Keratinocyte (primary cell): ENCODE results near the gene MYO9A. TPM values are rescaled to one million over a fixed set of nuclear protein-coding genes. Genes with fewer than 3 reads are reported as not detected.
"Not testable (repeated sequence)": the region's sequence is repeated elsewhere in the genome, so short reads cannot be mapped to it uniquely, and the experiment has no call there.

Experiments used
- DNase-seq: peaks from one replicate; pipeline ENCODE4 v3.0.0-alpha.2; 2011; ENCODE audit warnings: low read depth, missing footprints, low spot score
- FAIRE-seq: peaks from 2 replicates; lab custom pipeline; 2011; peaks lifted over from hg19 to GRCh38; lab: Jason Lieb, UNC
- H2AFZ ChIP-seq: 2 replicates; pipeline ENCODE4 v1.6.0; 2012; ENCODE audit warnings: low read length, control low read depth, inconsistent platforms; ENCODE audit not compliant: control insufficient read depth
- H3K27ac ChIP-seq: 2 replicates; pipeline ENCODE4 v1.5.1; 2011; ENCODE audit warnings: low read length; ENCODE audit not compliant: control insufficient read depth, insufficient read depth
- H3K27me3 ChIP-seq: 3 replicates; pipeline ENCODE4 v1.6.0; 2011; ENCODE audit warnings: low read length; ENCODE audit not compliant: control insufficient read depth, insufficient read depth; ENCODE audit errors: extremely low read depth
- H3K36me3 ChIP-seq, 2 experiments: 2 replicates in 1 of 2; 3 replicates in 1 of 2; pipeline ENCODE4 v1.5.1; 2011; ENCODE audit warnings: low read length in 2 of 2, mild to moderate bottlenecking in 1 of 2; ENCODE audit not compliant: control insufficient read depth in 2 of 2, insufficient read depth in 2 of 2; ENCODE audit errors: extremely low read depth in 1 of 2
- H3K4me1 ChIP-seq: 3 replicates; pipeline ENCODE4 v1.5.1; 2011; ENCODE audit warnings: low read length; ENCODE audit not compliant: control insufficient read depth, insufficient read depth; ENCODE audit errors: extremely low read depth
- H3K4me2 ChIP-seq: 3 replicates; pipeline ENCODE4 v1.6.0; 2011; ENCODE audit warnings: low read depth, low read length; ENCODE audit not compliant: control insufficient read depth, insufficient read depth; ENCODE audit errors: extremely low read depth
- H3K4me3 ChIP-seq, 3 experiments: fragments of 200-600 bp in 1 of 3; sonication (generic) in 1 of 3; 2 replicates in 2 of 3; 3 replicates in 1 of 3; pipeline ENCODE4 v1.5.1; 2011 to 2016; ENCODE audit warnings: low read length in 3 of 3, mild to moderate bottlenecking in 3 of 3, control low read depth in 2 of 3, inconsistent platforms in 1 of 3, low read depth in 1 of 3, mixed read lengths in 1 of 3, mixed run types in 1 of 3, moderate library complexity in 1 of 3; ENCODE audit not compliant: control insufficient read depth in 2 of 3, insufficient read depth in 2 of 3; ENCODE audit errors: extremely low read depth in 1 of 3
- H3K79me2 ChIP-seq: 2 replicates; pipeline ENCODE4 v1.6.0; 2012; ENCODE audit warnings: low read length; ENCODE audit not compliant: control insufficient read depth, insufficient read depth
- H3K9ac ChIP-seq: 3 replicates; pipeline ENCODE4 v1.6.0; 2011; ENCODE audit warnings: low read length; ENCODE audit not compliant: control insufficient read depth, insufficient read depth; ENCODE audit errors: extremely low read depth
- H3K9me1 ChIP-seq: 3 replicates; pipeline ENCODE4 v1.6.0; 2011; ENCODE audit warnings: low read length; ENCODE audit not compliant: control insufficient read depth, insufficient read depth; ENCODE audit errors: extremely low read depth
- H3K9me3 ChIP-seq: 2 replicates; pipeline ENCODE4 v1.5.1; 2012; ENCODE audit warnings: low read depth, low read length; ENCODE audit not compliant: control insufficient read depth
- H4K20me1 ChIP-seq: 3 replicates; pipeline ENCODE4 v1.6.0; 2011; ENCODE audit warnings: low read length; ENCODE audit not compliant: control insufficient read depth, insufficient read depth; ENCODE audit errors: extremely low read depth
- CTCF ChIP-seq, 3 experiments: IDR thresholded peaks in 1 of 3; conservative IDR thresholded peaks in 1 of 3; optimal IDR thresholded peaks in 1 of 3; 2 replicates in 2 of 3; 3 replicates in 1 of 3; pipeline versions ENCODE3 to v1.5.1; 2011; ENCODE audit warnings: low read length in 3 of 3, mild to moderate bottlenecking in 3 of 3, moderate library complexity in 2 of 3, control low read depth in 1 of 3, inconsistent platforms in 1 of 3; ENCODE audit not compliant: insufficient read depth in 2 of 3; ENCODE audit errors: extremely low read depth in 1 of 3
- EZH2 ChIP-seq: IDR thresholded peaks from one replicate; pipeline ENCODE4 v1.6.1; 2012; ENCODE audit warnings: inconsistent platforms, mild to moderate bottlenecking, low read length, moderate library complexity
- dilution Hi-C: fragments of 300-500 bp; cut with MboI; formaldehyde crosslinking; loops from one replicate; pipeline ENCODE4 v1.7.0; 2020; ENCODE audit warnings: low sequenced_read_pairs; ENCODE audit not compliant: extremely low pct_ligation_motif_present
- polyA plus RNA-seq, 5 experiments: library from polyadenylated mRNA; depleted of rRNA in 3 of 5; stranded (reverse) in 3 of 5; stranded (forward) in 1 of 5; unstranded in 1 of 5; fragments of >200 nt; gene quantifications; 1 replicate in 1 of 5; 2 replicates in 3 of 5; 3 replicates in 1 of 5; pipeline versions ENCODE4 v1.2.1 to v1.2.3, GENCODE V29; 2011 to 2012; ENCODE audit warnings: missing spikeins in 2 of 5, low read depth in 1 of 5, low replicate concordance in 1 of 5

MYO9A gene
- polyA plus RNA-seq, 1 donor (not counting 4 experiments of a cell fraction or from before 2014, with no cell fraction given): 10.6 TPM

GRCh38 chr15:72077950-72078349, 40.0 kb downstream of the MYO9A start:
- Histone ChIP-seq H4K20me1 (no peaks in the 10 kb centered on the region), H2AFZ (no peak overlapping the region), H3K9me3 (no peaks in the 10 kb centered on the region), H3K9me1 (no peaks in the 10 kb centered on the region), H3K27ac (no peak overlapping the region), H3K27me3 (no peaks in the 10 kb centered on the region), H3K4me3 (no peak overlapping the region), H3K4me2 (no peak overlapping the region), H3K4me1 (no peaks in the 10 kb centered on the region), H3K36me3 (no peaks in the 10 kb centered on the region), H3K9ac (no peak overlapping the region), H3K79me2 (no peaks in the 10 kb centered on the region)
- FAIRE-seq (no peak), DNase-seq (no peak)
- dilution Hi-C loops: no loop called here
- TF ChIP-seq EZH2 (no peak), CTCF (optimal IDR thresholded peaks at IDR 0.05 in 1 of 3, IDR thresholded peaks at IDR 0.05 in 1 of 3, conservative IDR thresholded peaks at IDR 0.05 in 1 of 3; ENCODE audit: extremely low read depth in 1 of 3, insufficient read depth in 2 of 3, low read length in 3 of 3) (no peak)

GRCh38 chr15:72074335-72075060, 43.5 kb downstream of the MYO9A start:
- Histone ChIP-seq H3K27me3 (no peaks in the 10 kb centered on the region), H3K9me1 (no peaks in the 10 kb centered on the region), H3K79me2 (no peaks in the 10 kb centered on the region), H3K36me3 (no peaks in the 10 kb centered on the region), H3K4me1 (no peaks in the 10 kb centered on the region), H3K27ac (no peak overlapping the region), H2AFZ (no peak overlapping the region), H3K9me3 (no peaks in the 10 kb centered on the region), H4K20me1 (no peaks in the 10 kb centered on the region), H3K4me2 (no peak overlapping the region), H3K4me3 (no peak overlapping the region), H3K9ac (no peak overlapping the region)
- dilution Hi-C loops: no loop called here
- TF ChIP-seq CTCF (optimal IDR thresholded peaks at IDR 0.05 in 1 of 3, IDR thresholded peaks at IDR 0.05 in 1 of 3, conservative IDR thresholded peaks at IDR 0.05 in 1 of 3; ENCODE audit: extremely low read depth in 1 of 3, insufficient read depth in 2 of 3, low read length in 3 of 3) (no peak), EZH2 (no peak)
- FAIRE-seq (no peak), DNase-seq (no peak)

GRCh38 chr15:72071448-72071825, 46.5 kb downstream of the MYO9A start:
- H3K9me1 ChIP-seq, H3K36me3 ChIP-seq, H3K27me3 ChIP-seq, H3K4me1 ChIP-seq, H3K27ac ChIP-seq, H3K9me3 ChIP-seq, H3K4me2 ChIP-seq, H2AFZ ChIP-seq, FAIRE-seq, H4K20me1 ChIP-seq, H3K4me3 ChIP-seq, DNase-seq, H3K79me2 ChIP-seq, H3K9ac ChIP-seq, dilution Hi-C loops: not testable (repeated sequence)
